Stimulated activated effector memory CD8-positive, alpha-beta T cell treated with anti-CD3 and anti-CD28 coated beads, Interleukin-12 subunit alpha, Interleukin-12 subunit beta, amount 100 ng/mL, for 72 hours (primary cell): ENCODE results near the gene ANXA2.

Source experiments
- ATAC-seq: fragments of 150-1000 bp; cut with Tn5 transposase; 2 replicates; pipeline ENCODE4 v1.10.0; 2021
- DNase-seq, 2 donors: peaks; one replicate each; pipeline ENCODE4 v3.0.0; 2021 to 2022; ENCODE audit warnings: low spot score in 2 of 2
- H3K27ac Mint-ChIP-seq: one replicate; pipeline ENCODE4 v1.8.0; 2022; ENCODE audit warnings: mild to moderate bottlenecking, mixed read lengths
- H3K36me3 Mint-ChIP-seq: one replicate; pipeline ENCODE4 v1.8.0; 2022; ENCODE audit warnings: mild to moderate bottlenecking, mixed read lengths
- H3K4me1 Mint-ChIP-seq: one replicate; pipeline ENCODE4 v1.8.0; 2022; ENCODE audit warnings: mixed read lengths
- H3K4me3 Mint-ChIP-seq: one replicate; pipeline ENCODE4 v1.8.0; 2022; ENCODE audit warnings: mild to moderate bottlenecking, mixed read lengths
- H3K9me3 Mint-ChIP-seq: one replicate; pipeline ENCODE4 v1.8.0; 2022; ENCODE audit warnings: mixed read lengths

ANXA2 gene

GRCh38 chr15:60299452-60300047, 98.2 kb downstream of the ANXA2 start:
- no peaks in the 10 kb centered on the region for H3K9me3 Mint-ChIP-seq
- H3K4me1 Mint-ChIP-seq: no peaks in the 10 kb centered on the region
- H3K27ac Mint-ChIP-seq: no peak overlapping the region
- DNase-seq: no peak
- no peak overlapping the region for H3K4me3 Mint-ChIP-seq
- no peaks in the 10 kb centered on the region for H3K36me3 Mint-ChIP-seq
- ATAC-seq: no peak
